Caco-2 (cell line): ENCODE measurements around the gene TXNRD1. TPM values are rescaled to one million over a fixed set of nuclear protein-coding genes. Genes with fewer than 3 reads are reported as not detected.

Source experiments
- BruUV-seq: library from RNA; stranded (reverse); fragments of 400-500 nt; replicated peaks from 2 replicates; lab custom pipeline; 2021; lab: Mats Ljungman, UMichigan
- CTCF ChIA-PET: fragments of 300-600 bp; sonication (Branson Sonifier 250); formaldehyde crosslinking; loops from one replicate; lab custom pipeline; 2022; ENCODE audit warnings: antibody characterized with exemption; lab: Charles Lee
- POLR2A ChIA-PET: fragments of 300-600 bp; sonication (Branson Sonifier 250); formaldehyde crosslinking; loops from one replicate; lab custom pipeline; 2022; ENCODE audit warnings: antibody characterized with exemption; lab: Charles Lee
- DNase-seq, 2 experiments: peaks; one replicate each; pipeline versions ENCODE4 v3.0.0 to v3.0.0-alpha.2; 2020 to 2022
- H3K27me3 ChIP-seq: replicated peaks from 2 replicates; pipeline ENCODE4 v1.6.0; 2011; ENCODE audit warnings: low read length; ENCODE audit not compliant: control insufficient read depth, insufficient read depth
- H3K36me3 ChIP-seq: 2 replicates; pipeline ENCODE4 v1.5.1; 2011; ENCODE audit warnings: low read length; ENCODE audit not compliant: control insufficient read depth, insufficient read depth
- H3K4me1 ChIP-seq: fragments of 250-450 bp; sonication (Bioruptor Pico); 2 replicates; pipeline ENCODE4 v1.5.1; 2020; ENCODE audit warnings: mild to moderate bottlenecking
- H3K4me3 ChIP-seq: 2 replicates; pipeline ENCODE4 v1.5.1; 2011; ENCODE audit warnings: low read depth, mild to moderate bottlenecking, control low read depth, low read length
- H3K9me3 ChIP-seq: fragments of 250-450 bp; sonication (Bioruptor Pico); 2 replicates; pipeline ENCODE4 v1.5.1; 2020; ENCODE audit warnings: mild to moderate bottlenecking, moderate library complexity
- H3K27ac Mint-ChIP-seq: one replicate; pipeline ENCODE4 v1.8.0; 2022; ENCODE audit warnings: mixed read lengths; ENCODE audit not compliant: unreplicated experiment
- H3K27me3 Mint-ChIP-seq: one replicate; pipeline ENCODE4 v1.8.0; 2022; ENCODE audit warnings: mixed read lengths; ENCODE audit not compliant: insufficient read depth, unreplicated experiment
- H3K36me3 Mint-ChIP-seq: one replicate; pipeline ENCODE4 v1.8.0; 2022; ENCODE audit warnings: mild to moderate bottlenecking, mixed read lengths; ENCODE audit not compliant: insufficient read depth, unreplicated experiment
- H3K4me1 Mint-ChIP-seq: one replicate; pipeline ENCODE4 v1.8.0; 2022; ENCODE audit warnings: low read depth, mixed read lengths; ENCODE audit not compliant: unreplicated experiment
- H3K4me3 Mint-ChIP-seq: one replicate; pipeline ENCODE4 v1.8.0; 2022; ENCODE audit warnings: mild to moderate bottlenecking, moderate library complexity, mixed read lengths; ENCODE audit not compliant: unreplicated experiment
- H3K9me3 Mint-ChIP-seq: one replicate; pipeline ENCODE4 v1.8.0; 2022; ENCODE audit warnings: mixed read lengths; ENCODE audit not compliant: unreplicated experiment
- intact Hi-C: fragments of 100-400 bp; cut with micrococcal nuclease; formaldehyde crosslinking; loops from one replicate; pipeline ENCODE4 v1.10.0; 2022; ENCODE audit not compliant: unreplicated experiment
- total RNA-seq: library from RNA; stranded (reverse); gene quantifications from 2 replicates; pipeline ENCODE4 v1.2.3, GENCODE V29; 2022
- TF ChIP-seq, protein P1 (sequence below), 2 experiments: fragments of 200-600 bp in 1 of 2; IDR thresholded peaks; 1 replicate in 1 of 2; 2 replicates in 1 of 2; pipeline versions ENCODE4 v1.5.1 to v1.8.0; 2011 to 2022; ENCODE audit warnings: antibody characterized with exemption in 1 of 2, control low read depth in 1 of 2, inconsistent platforms in 1 of 2, low read depth in 1 of 2, low read length in 1 of 2, mild to moderate bottlenecking in 1 of 2, moderate library complexity in 1 of 2; ENCODE audit not compliant: insufficient read depth in 1 of 2, severe bottlenecking in 1 of 2, unreplicated experiment in 1 of 2

The TXNRD1 gene
- total RNA-seq, 1 experiment from 2014 or later, result 115 TPM

DNA sequence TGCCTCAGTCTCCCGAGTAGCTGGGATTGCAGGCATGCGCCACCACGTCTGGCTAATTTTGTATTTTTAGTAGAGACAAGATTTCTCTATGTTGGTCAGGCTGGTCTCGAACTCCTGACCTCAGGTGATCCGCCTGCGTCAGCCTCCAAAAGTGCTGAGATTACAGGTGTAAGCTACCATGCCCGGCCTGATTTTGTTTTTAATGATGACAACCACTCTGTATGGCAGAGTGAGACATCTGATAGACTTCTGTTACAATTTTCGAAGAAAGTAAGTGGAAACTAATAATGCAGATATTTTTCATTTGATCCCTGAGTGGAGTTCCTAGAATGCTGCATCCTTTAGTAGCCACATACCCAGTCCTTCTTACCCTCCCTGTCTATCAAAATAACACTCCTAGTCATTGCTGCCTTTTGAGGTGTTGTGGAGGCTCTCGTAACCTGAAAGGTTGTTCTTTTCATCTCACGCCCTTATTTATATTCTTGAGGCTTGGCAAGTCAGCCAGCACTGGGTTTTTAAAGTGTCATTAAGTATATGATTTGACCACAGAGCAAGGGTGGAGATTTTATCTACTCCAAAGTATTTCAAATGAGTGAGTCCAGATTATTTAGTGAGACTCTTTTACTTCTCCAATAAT lies 82.0 kb downstream of the TXNRD1 start:
- Mint-ChIP-seq H3K36me3 (peaks cover 73% of the 10 kb centered on the region), H3K4me3 (no peak overlapping the region), H3K27ac (no peak overlapping the region), H3K9me3 (no peaks in the 10 kb centered on the region), H3K4me1 (peaks cover 27% of the 10 kb centered on the region), H3K27me3 (no peaks in the 10 kb centered on the region)
- TF ChIP-seq, protein P1, sequence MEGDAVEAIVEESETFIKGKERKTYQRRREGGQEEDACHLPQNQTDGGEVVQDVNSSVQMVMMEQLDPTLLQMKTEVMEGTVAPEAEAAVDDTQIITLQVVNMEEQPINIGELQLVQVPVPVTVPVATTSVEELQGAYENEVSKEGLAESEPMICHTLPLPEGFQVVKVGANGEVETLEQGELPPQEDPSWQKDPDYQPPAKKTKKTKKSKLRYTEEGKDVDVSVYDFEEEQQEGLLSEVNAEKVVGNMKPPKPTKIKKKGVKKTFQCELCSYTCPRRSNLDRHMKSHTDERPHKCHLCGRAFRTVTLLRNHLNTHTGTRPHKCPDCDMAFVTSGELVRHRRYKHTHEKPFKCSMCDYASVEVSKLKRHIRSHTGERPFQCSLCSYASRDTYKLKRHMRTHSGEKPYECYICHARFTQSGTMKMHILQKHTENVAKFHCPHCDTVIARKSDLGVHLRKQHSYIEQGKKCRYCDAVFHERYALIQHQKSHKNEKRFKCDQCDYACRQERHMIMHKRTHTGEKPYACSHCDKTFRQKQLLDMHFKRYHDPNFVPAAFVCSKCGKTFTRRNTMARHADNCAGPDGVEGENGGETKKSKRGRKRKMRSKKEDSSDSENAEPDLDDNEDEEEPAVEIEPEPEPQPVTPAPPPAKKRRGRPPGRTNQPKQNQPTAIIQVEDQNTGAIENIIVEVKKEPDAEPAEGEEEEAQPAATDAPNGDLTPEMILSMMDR (IDR thresholded peaks at IDR 0.05; ENCODE audit: insufficient read depth in 1 of 2, low read depth in 1 of 2, low read length in 1 of 2, severe bottlenecking in 1 of 2, unreplicated experiment in 1 of 2), result no peak
- BruUV-seq, result no TSS peak
- Histone ChIP-seq H3K4me1 (peaks cover 30% of the 10 kb centered on the region), H3K27me3 (no peaks in the 10 kb centered on the region), H3K4me3 (no peak overlapping the region), H3K36me3 (no peaks in the 10 kb centered on the region; the same call in 1 of the 2 replicates), H3K9me3 (no peaks in the 10 kb centered on the region)
- CTCF ChIA-PET, result no interaction called here
- POLR2A ChIA-PET, result interaction anchor here (1.7 kb wide), 1 partner anchor 11 kb away, joined by 4 read pairs; no protein-coding TSS in a partner anchor
- no peak for DNase-seq
- intact Hi-C loops, result no loop called here

DNA sequence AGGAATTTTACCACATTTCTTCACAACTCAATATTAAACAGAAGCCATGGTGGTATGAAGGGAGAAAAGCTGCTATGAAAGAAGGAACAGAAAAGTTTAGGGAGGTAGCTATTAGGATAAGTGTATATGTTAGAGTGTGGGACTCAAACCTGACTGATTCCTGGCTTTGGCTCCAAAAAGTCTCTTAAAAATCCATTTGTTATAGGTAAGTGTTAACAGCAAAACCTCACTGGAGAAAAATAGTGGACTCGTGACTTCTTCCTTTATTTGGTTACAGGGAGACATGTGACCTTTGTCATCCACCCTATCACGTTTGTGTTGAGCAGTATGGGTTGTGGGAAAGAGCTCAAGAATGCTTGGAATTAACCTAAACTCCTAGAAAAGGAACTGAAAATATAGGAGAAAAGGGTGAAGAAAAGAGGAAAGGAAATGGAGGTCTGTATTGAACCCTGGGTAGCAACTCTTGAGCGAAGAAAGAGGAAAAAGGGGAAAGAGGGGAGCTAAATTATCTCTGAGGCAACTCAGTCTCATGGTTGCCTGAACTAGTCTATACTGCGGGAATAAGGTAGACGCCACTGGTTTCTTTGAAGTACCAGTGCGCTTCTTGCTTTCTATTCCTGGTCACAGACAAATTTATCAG lies 84.4 kb downstream of the TXNRD1 start:
- Mint-ChIP-seq H3K4me1 (peaks cover 19% of the 10 kb centered on the region), H3K36me3 (peaks cover 78% of the 10 kb centered on the region), H3K27me3 (no peaks in the 10 kb centered on the region), H3K4me3 (peak overlapping the region; percentile 1), H3K27ac (peak overlapping the region; percentile 16), H3K9me3 (no peaks in the 10 kb centered on the region)
- BruUV-seq, result no TSS peak
- no peak for DNase-seq
- CTCF ChIA-PET, result interaction anchor here (1.0 kb wide), 1 partner anchor 11 kb away, joined by 3 read pairs; no protein-coding TSS in a partner anchor
- intact Hi-C loops, result no loop called here
- Histone ChIP-seq H3K9me3 (no peaks in the 10 kb centered on the region), H3K4me3 (no peak overlapping the region), H3K4me1 (peaks cover 24% of the 10 kb centered on the region), H3K27me3 (no peaks in the 10 kb centered on the region), H3K36me3 (no peaks in the 10 kb centered on the region)
- TF ChIP-seq, protein P1 (IDR thresholded peaks at IDR 0.05; ENCODE audit: insufficient read depth in 1 of 2, low read depth in 1 of 2, low read length in 1 of 2, severe bottlenecking in 1 of 2, unreplicated experiment in 1 of 2), result no peak
- POLR2A ChIA-PET, result interaction anchor here (1.3 kb wide), 1 partner anchor 12 kb away, joined by 9 read pairs; no protein-coding TSS in a partner anchor

DNA sequence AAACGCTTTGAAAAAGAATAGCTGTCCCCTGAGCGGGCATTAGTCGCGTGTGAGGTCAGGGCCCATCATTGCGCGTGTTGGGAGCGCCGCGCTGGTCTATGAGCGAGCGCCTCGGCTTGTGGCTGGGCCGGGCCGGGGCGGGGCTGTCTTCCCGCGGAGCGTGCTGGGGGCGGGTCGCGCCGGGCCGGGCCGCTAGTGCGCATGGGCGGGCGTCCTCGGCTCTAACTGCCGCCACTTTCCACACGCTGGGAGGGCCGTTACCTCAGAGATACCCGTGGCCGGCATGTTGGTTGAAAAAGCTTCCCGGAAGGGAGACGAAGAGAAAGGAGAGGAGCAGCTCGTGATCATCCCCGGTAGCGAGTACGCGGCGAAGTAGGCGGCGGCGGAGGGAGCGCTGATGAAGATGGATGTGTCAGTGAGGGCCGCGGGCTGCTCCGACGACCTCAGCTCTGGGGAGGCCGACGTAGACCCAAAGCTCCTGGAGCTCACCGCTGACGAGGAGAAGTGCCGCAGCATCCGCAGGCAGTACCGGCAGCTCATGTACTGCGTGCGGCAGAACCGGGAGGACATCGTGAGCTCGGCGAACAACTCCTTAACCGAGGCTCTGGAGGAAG lies 88.1 kb downstream of the TXNRD1 start, which contains the start of gene EID3:
Gene EID3 (plus strand): TSS at position 202 of the 614 bp plus-strand sequence. CDS start 196 bp downstream, at position 398.
- H3K4me1 ChIP-seq, result peaks cover 20% of the 10 kb centered on the region
- Mint-ChIP-seq H3K27me3 (no peaks in the 10 kb centered on the region), H3K27ac (no peak within 1 kb of the TSS), H3K36me3 (peaks cover 72% of the 10 kb centered on the region), H3K4me3 (no peak within 1 kb of the TSS), H3K4me1 (peaks cover 32% of the 10 kb centered on the region), H3K9me3 (no peaks in the 10 kb centered on the region)
- H3K9me3 ChIP-seq, result no peaks in the 10 kb centered on the region
- no peak for DNase-seq
- ChIA-PET CTCF (no interaction called here), POLR2A (no interaction called here)
- BruUV-seq, result no TSS peak
- intact Hi-C loops, result no loop called here
- TF ChIP-seq, protein P1 (IDR thresholded peaks at IDR 0.05; ENCODE audit: insufficient read depth in 1 of 2, low read depth in 1 of 2, low read length in 1 of 2, severe bottlenecking in 1 of 2, unreplicated experiment in 1 of 2), result no peak
- no peaks in the 10 kb centered on the region for H3K27me3 ChIP-seq
- H3K4me3 ChIP-seq, result no peak within 1 kb of the TSS
- H3K36me3 ChIP-seq, result no peaks in the 10 kb centered on the region
